T-cell (primary cell): ENCODE results near the gene MDH1. TPM values are rescaled to one million over a fixed set of nuclear protein-coding genes. Genes with fewer than 3 reads are reported as not detected.

Source experiments
- ATAC-seq, 4 experiments: fragments of 200-7000 bp in 3 of 4; fragments of 150-1000 bp in 1 of 4; cut with Tn5 transposase; replicated peaks in 1 of 4; 1 replicate in 3 of 4; 2 replicates in 1 of 4; pipeline ENCODE4 v1.10.0; 2021; ENCODE audit warnings: moderate library complexity in 3 of 4, mild to moderate bottlenecking in 2 of 4, moderate number of reproducible peaks in 1 of 4
- CTCF ChIA-PET, 2 donors: fragments of 300-600 bp; sonication (Branson Sonifier 250); formaldehyde crosslinking; loops; one replicate each; lab custom pipeline; 2022; ENCODE audit warnings: antibody characterized with exemption in 2 of 2; lab: Charles Lee
- POLR2A ChIA-PET, 2 donors: fragments of 300-600 bp; sonication (Branson Sonifier 250); formaldehyde crosslinking; loops; one replicate each; lab custom pipeline; 2022; ENCODE audit warnings: antibody characterized with exemption in 2 of 2; lab: Charles Lee
- DNase-seq, 35 experiments: peaks; one replicate each; pipeline versions ENCODE4 v3.0.0 to v3.0.0-alpha.2; 2013 to 2023
- H3K27ac ChIP-seq: one replicate; pipeline ENCODE4 v1.5.1; 2013; ENCODE audit warnings: low read length
- H3K27me3 ChIP-seq, 2 experiments: replicated peaks in 1 of 2; 1 replicate in 1 of 2; 2 replicates in 1 of 2; pipeline versions ENCODE4 v1.6.1 to v1.7.0; 2013; ENCODE audit warnings: low read length in 1 of 2, mixed read lengths in 1 of 2; ENCODE audit not compliant: control insufficient read depth in 2 of 2, insufficient read depth in 2 of 2; ENCODE audit errors: extremely low read depth in 1 of 2
- H3K36me3 ChIP-seq, 2 donors: 1 replicate in 1 of 2; 2 replicates in 1 of 2; pipeline versions ENCODE4 v1.6.1 to v1.7.0; 2013; ENCODE audit warnings: low read length in 1 of 2; ENCODE audit not compliant: control insufficient read depth in 2 of 2, insufficient read depth in 1 of 2; ENCODE audit errors: extremely low read depth in 1 of 2
- H3K4me1 ChIP-seq, 2 experiments: 1 replicate in 1 of 2; 2 replicates in 1 of 2; pipeline versions ENCODE4 v1.6.1 to v1.7.0; 2013; ENCODE audit warnings: low read length in 2 of 2, mixed read lengths in 1 of 2; ENCODE audit not compliant: insufficient read depth in 2 of 2, control insufficient read depth in 1 of 2; ENCODE audit errors: extremely low read depth in 1 of 2
- H3K4me3 ChIP-seq, 2 donors: 1 replicate in 1 of 2; 2 replicates in 1 of 2; pipeline versions ENCODE4 v1.5.1 to v1.7.0; 2013; ENCODE audit warnings: mild to moderate bottlenecking in 2 of 2, low read length in 1 of 2, moderate library complexity in 1 of 2; ENCODE audit not compliant: control insufficient read depth in 1 of 2; ENCODE audit errors: extremely low read depth in 1 of 2
- H3K9me3 ChIP-seq: 2 replicates; pipeline ENCODE4 v1.7.0; 2013
- H3K27ac Mint-ChIP-seq, 2 donors: one replicate each; pipeline ENCODE4 v1.8.0; 2020 to 2021; ENCODE audit warnings: mild to moderate bottlenecking in 2 of 2, mixed read lengths in 2 of 2
- H3K27me3 Mint-ChIP-seq, 2 donors: one replicate each; pipeline ENCODE4 v1.8.0; 2021 to 2022; ENCODE audit warnings: mixed read lengths in 2 of 2
- H3K36me3 Mint-ChIP-seq: one replicate; pipeline ENCODE4 v1.8.0; 2021; ENCODE audit warnings: mixed read lengths
- H3K4me1 Mint-ChIP-seq, 3 donors: one replicate each; pipeline ENCODE4 v1.8.0; 2020 to 2022; ENCODE audit warnings: mixed read lengths in 3 of 3, mild to moderate bottlenecking in 1 of 3
- H3K4me3 Mint-ChIP-seq, 3 donors: one replicate each; pipeline ENCODE4 v1.8.0; 2020 to 2022; ENCODE audit warnings: mild to moderate bottlenecking in 3 of 3, mixed read lengths in 3 of 3, moderate library complexity in 3 of 3
- H3K9me3 Mint-ChIP-seq, 3 donors: one replicate each; pipeline ENCODE4 v1.8.0; 2020 to 2022; ENCODE audit warnings: mixed read lengths in 3 of 3
- WGBS: methylation state at CpG from one replicate; pipeline ENCODE4 v1.1.5; 2013; ENCODE audit warnings: missing lambda C conversion rate; ENCODE audit not compliant: insufficient coverage; 5-methylcytosine and 5-hydroxymethylcytosine counted together
- total RNA-seq, 35 experiments: library from RNA in 6 of 35; stranded (reverse) in 6 of 35; fragments of 120-200 nt in 1 of 35; gene quantifications; one replicate each; pipeline versions ENCODE4 v1.2.1 to v1.2.4 and lab custom pipeline; 2013 to 2026

Gene MDH1
- total RNA-seq, 5 donors from 2014 or later (not counting 1 experiment from before 2014, with no cell fraction given) = 78.9 to 96.3 (median 87.3) TPM

- Mint-ChIP-seq H3K4me1 (no peaks in the 10 kb centered on the region), H3K9me3 (no peaks in the 10 kb centered on the region), H3K4me3 (no peak overlapping the region), H3K27ac (no peak overlapping the region), H3K36me3 (peaks cover 14% of the 10 kb centered on the region), H3K27me3 (peaks cover 0 to 14% of the 10 kb centered on the region in 2 donors)
- 100% methylated on average over 2 of the region's 4 CpGs for WGBS
- no peak for ATAC-seq
- DNase-seq = no peak
- Histone ChIP-seq H3K9me3 (no peaks in the 10 kb centered on the region), H3K4me1 (no peaks in the 10 kb centered on the region), H3K4me3 (no peak overlapping the region), H3K36me3 (peaks cover 9 to 17% of the 10 kb centered on the region in 2 donors), H3K27ac (no peak overlapping the region), H3K27me3 (no peaks in the 10 kb centered on the region)
- POLR2A ChIA-PET = no interaction called here
- CTCF ChIA-PET = interaction anchor here (0.7 to 1.1 kb wide), 2 partner anchors 9 to 19 kb away, joined by 3 to 5 read pairs; no protein-coding TSS in a partner anchor
These were observed 21.8 kb downstream of the MDH1 start for GRCh38 chr2:63610525-63610924.

GRCh38 chr2:63613391-63613901 is 24.7 kb downstream of the MDH1 start:
- H3K9me3 Mint-ChIP-seq = no peaks in the 10 kb centered on the region
- no peaks in the 10 kb centered on the region for H3K27me3 ChIP-seq
- H3K27ac ChIP-seq = no peak overlapping the region
- peaks cover 1 to 16% of the 10 kb centered on the region in 2 donors for H3K27me3 Mint-ChIP-seq
- no peaks in the 10 kb centered on the region for H3K9me3 ChIP-seq
- H3K4me3 Mint-ChIP-seq = no peak overlapping the region
- no peak for ATAC-seq
- POLR2A ChIA-PET = no interaction called here
- no CpG with 5 or more reads among the region's 2 CpGs for WGBS
- H3K4me1 ChIP-seq = no peaks in the 10 kb centered on the region
- H3K4me1 Mint-ChIP-seq = no peaks in the 10 kb centered on the region
- H3K27ac Mint-ChIP-seq = no peak overlapping the region
- CTCF ChIA-PET = no interaction called here
- no peak for DNase-seq
- H3K4me3 ChIP-seq = no peak overlapping the region
- no peaks in the 10 kb centered on the region for H3K36me3 ChIP-seq
- no peaks in the 10 kb centered on the region for H3K36me3 Mint-ChIP-seq

- H3K4me3 Mint-ChIP-seq = no peak overlapping the region
- CTCF ChIA-PET = interaction anchor here in 1 of 2 donors (0.6 kb wide), 1 partner anchor 31 kb away, joined by 3 read pairs; no protein-coding TSS in a partner anchor
These were observed 25.7 kb downstream of the MDH1 start for GRCh38 chr2:63614448-63614968.

GRCh38 chr2:63614983-63615945 is 26.5 kb downstream of the MDH1 start:
- ChIA-PET CTCF (interaction anchor here in 1 of 2 donors (0.6 kb wide), 1 partner anchor 32 kb away, joined by 3 read pairs; no protein-coding TSS in a partner anchor), POLR2A (no interaction called here)
- Mint-ChIP-seq H3K4me3 (no peak overlapping the region), H3K9me3 (no peaks in the 10 kb centered on the region), H3K36me3 (no peaks in the 10 kb centered on the region), H3K4me1 (no peaks in the 10 kb centered on the region), H3K27me3 (peaks cover 5 to 22% of the 10 kb centered on the region in 2 donors), H3K27ac (no peak overlapping the region)
- H3K27me3 ChIP-seq = peaks cover 0 to 8% of the 10 kb centered on the region in 2 experiments
- no peak overlapping the region for H3K27ac ChIP-seq
- H3K9me3 ChIP-seq = no peaks in the 10 kb centered on the region
- no peaks in the 10 kb centered on the region for H3K4me1 ChIP-seq
- no peak for DNase-seq
- WGBS = 87% methylated on average over 3 of the region's 9 CpGs
- ATAC-seq = no peak
- no peak overlapping the region for H3K4me3 ChIP-seq
- no peaks in the 10 kb centered on the region for H3K36me3 ChIP-seq

More at GRCh38 chr2:63614448-63614968, 25.7 kb downstream of the MDH1 start:
- ATAC-seq (no peak), DNase-seq (no peak)
- H3K36me3 Mint-ChIP-seq = no peaks in the 10 kb centered on the region
- no peaks in the 10 kb centered on the region for H3K9me3 ChIP-seq
- H3K27ac ChIP-seq = no peak overlapping the region
- H3K4me3 ChIP-seq = no peak overlapping the region
- no peaks in the 10 kb centered on the region for H3K4me1 Mint-ChIP-seq
- no peaks in the 10 kb centered on the region for H3K36me3 ChIP-seq
- no peak overlapping the region for H3K27ac Mint-ChIP-seq
- H3K9me3 Mint-ChIP-seq = no peaks in the 10 kb centered on the region
- peaks cover 4 to 21% of the 10 kb centered on the region in 2 donors for H3K27me3 Mint-ChIP-seq
- POLR2A ChIA-PET = no interaction called here
- no CpG with 5 or more reads among the region's 2 CpGs for whole genome bisulfite sequencing
- no peaks in the 10 kb centered on the region for H3K4me1 ChIP-seq
- peaks cover 0 to under 1% of the 10 kb centered on the region in 2 experiments for H3K27me3 ChIP-seq

- WGBS = no CpG with 5 or more reads among the region's 1 CpG
- no peak for DNase-seq
These were observed 28.6 kb downstream of the MDH1 start for GRCh38 chr2:63617366-63617765.

GRCh38 chr2:63619328-63619727 is 30.6 kb downstream of the MDH1 start:
- peaks cover 21 to 22% of the 10 kb centered on the region in 2 donors for H3K27me3 Mint-ChIP-seq
- WGBS = no CpG with 5 or more reads among the region's 2 CpGs

More at GRCh38 chr2:63617366-63617765, 28.6 kb downstream of the MDH1 start:
- H3K4me3 Mint-ChIP-seq = no peak overlapping the region
- Histone ChIP-seq H3K4me3 (no peak overlapping the region), H3K9me3 (no peaks in the 10 kb centered on the region), H3K27me3 (peaks cover 0 to 14% of the 10 kb centered on the region in 2 experiments), H3K4me1 (no peaks in the 10 kb centered on the region), H3K27ac (no peak overlapping the region), H3K36me3 (no peaks in the 10 kb centered on the region)
- H3K27ac Mint-ChIP-seq = no peak overlapping the region
- H3K36me3 Mint-ChIP-seq = no peaks in the 10 kb centered on the region
- H3K27me3 Mint-ChIP-seq = peaks cover 12 to 22% of the 10 kb centered on the region in 2 donors
- H3K4me1 Mint-ChIP-seq = no peaks in the 10 kb centered on the region
- ATAC-seq = no peak
- CTCF ChIA-PET = no interaction called here
- no peaks in the 10 kb centered on the region for H3K9me3 Mint-ChIP-seq
- POLR2A ChIA-PET = no interaction called here

More at GRCh38 chr2:63619328-63619727, 30.6 kb downstream of the MDH1 start:
- Histone ChIP-seq H3K4me3 (no peak overlapping the region), H3K27me3 (peaks cover 0 to 14% of the 10 kb centered on the region in 2 experiments), H3K9me3 (no peaks in the 10 kb centered on the region), H3K4me1 (no peaks in the 10 kb centered on the region), H3K27ac (no peak overlapping the region), H3K36me3 (no peaks in the 10 kb centered on the region)
- DNase-seq (no peak), ATAC-seq (no peak)
- no peak overlapping the region for H3K27ac Mint-ChIP-seq
- POLR2A ChIA-PET = no interaction called here
- no peaks in the 10 kb centered on the region for H3K9me3 Mint-ChIP-seq
- no peaks in the 10 kb centered on the region for H3K4me1 Mint-ChIP-seq
- CTCF ChIA-PET = no interaction called here
- no peaks in the 10 kb centered on the region for H3K36me3 Mint-ChIP-seq
- no peak overlapping the region for H3K4me3 Mint-ChIP-seq
